Colonic mucosa (tissue), 4 donors: ENCODE results near the gene C3orf22. TPM values are rescaled to one million over a fixed set of nuclear protein-coding genes. Genes with fewer than 3 reads are reported as not detected.

Source experiments
- DNase-seq: peaks from one replicate; pipeline ENCODE4 v3.0.0-alpha.2; 2020
- H3K27ac ChIP-seq: fragments of 200-600 bp; one replicate; pipeline ENCODE4 v1.8.0; 2021
- H3K27me3 ChIP-seq: fragments of 200-600 bp; one replicate; pipeline ENCODE4 v1.8.0; 2021
- H3K36me3 ChIP-seq: fragments of 200-600 bp; one replicate; pipeline ENCODE4 v1.8.0; 2021
- H3K4me1 ChIP-seq: fragments of 200-600 bp; one replicate; pipeline ENCODE4 v1.8.0; 2021; ENCODE audit warnings: mild to moderate bottlenecking
- H3K4me3 ChIP-seq: fragments of 200-600 bp; one replicate; pipeline ENCODE4 v1.8.0; 2021
- H3K9ac ChIP-seq, 2 donors: one replicate each; pipeline ENCODE4 v1.7.0; 2013; ENCODE audit warnings: control low read depth in 2 of 2, low read depth in 2 of 2, low read length in 2 of 2
- H3K9me3 ChIP-seq: fragments of 200-600 bp; one replicate; pipeline ENCODE4 v1.8.0; 2021
- intact Hi-C: fragments of 100-400 bp; cut with DNase I; formaldehyde crosslinking; loops from one replicate; pipeline ENCODE4 v1.14.1; 2022
- total RNA-seq, 2 donors: library from RNA; stranded (reverse); fragmentation: NEBNext Ultra II Directional in 1 of 2; extraction: Animal tissue kit (Norgen Biotek cat#: 25700) in 1 of 2; gene quantifications; one replicate each; pipeline ENCODE4 v1.2.1, GENCODE V29; 2021
- TF ChIP-seq, protein P1 (sequence below): fragments of 200-600 bp; IDR thresholded peaks from one replicate; pipeline ENCODE4 v1.8.0; 2022; ENCODE audit warnings: antibody characterized with exemption, mild to moderate bottlenecking
- donor health status: healthy.
- donor health status: DM: no; HTN: no; CAD: no.
- donor health status: DM: no; HTN: no; CAD: no.

Gene C3orf22
- total RNA-seq, 2 donors from 2014 or later = not detected

DNA sequence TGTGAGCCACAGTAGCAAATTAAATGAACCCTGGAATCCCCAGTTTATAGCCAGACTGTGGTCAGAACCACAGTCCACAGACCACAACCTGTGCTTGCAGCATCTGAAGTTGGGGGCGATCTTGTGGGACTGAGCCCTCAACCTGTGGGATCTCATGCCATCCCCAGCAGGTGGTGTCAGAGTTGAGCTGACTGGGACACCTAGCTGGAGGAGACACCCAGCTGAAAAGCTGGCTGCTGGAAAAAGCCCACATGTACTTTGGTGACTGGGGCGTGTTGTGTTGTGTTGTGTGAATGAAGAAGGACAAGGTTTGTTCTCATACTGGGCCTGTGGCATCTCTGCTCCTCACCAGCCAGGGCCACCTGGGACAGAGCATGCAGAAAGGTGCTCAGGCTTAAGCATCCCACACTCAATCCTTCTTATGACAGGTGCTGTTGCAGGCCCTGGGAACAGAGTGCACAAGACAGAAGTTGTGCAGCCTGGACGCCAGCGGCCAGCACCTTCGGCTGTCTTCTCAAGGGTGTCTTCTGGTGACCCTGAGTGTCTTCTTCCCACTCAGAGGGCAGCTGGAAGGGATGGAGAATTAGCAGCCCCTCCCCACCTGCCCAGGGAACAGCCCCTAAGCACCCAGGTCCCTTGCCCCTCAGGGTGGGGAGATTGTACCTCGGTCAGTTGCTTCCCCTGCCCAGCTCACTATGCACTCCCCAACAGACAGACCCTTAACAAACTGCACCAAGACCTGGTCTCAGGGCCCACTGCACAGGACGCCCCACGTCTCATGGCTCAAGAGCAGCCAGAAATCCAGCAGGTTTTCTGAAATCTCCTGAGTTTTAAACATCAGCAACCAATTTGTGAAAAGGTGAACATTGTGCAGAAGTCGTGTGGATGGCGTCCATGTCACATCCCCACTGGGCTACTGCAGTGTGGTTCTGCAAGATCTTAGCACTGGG, 39.0 kb downstream of the C3orf22 start:
- no peaks in the 10 kb centered on the region for H3K36me3 ChIP-seq
- intact Hi-C loops = loop anchor here (10.0 kb wide), 2 partner anchors 135 to 1025 kb away; partner anchors contain the start of gene TXNRD3
- H3K27ac ChIP-seq = no peak overlapping the region
- H3K4me3 ChIP-seq = no peak overlapping the region
- no peaks in the 10 kb centered on the region for H3K9me3 ChIP-seq
- no peak for DNase-seq
- H3K27me3 ChIP-seq = no peaks in the 10 kb centered on the region
- no peaks in the 10 kb centered on the region for H3K4me1 ChIP-seq
- H3K9ac ChIP-seq = no peak overlapping the region
- TF ChIP-seq, protein P1, sequence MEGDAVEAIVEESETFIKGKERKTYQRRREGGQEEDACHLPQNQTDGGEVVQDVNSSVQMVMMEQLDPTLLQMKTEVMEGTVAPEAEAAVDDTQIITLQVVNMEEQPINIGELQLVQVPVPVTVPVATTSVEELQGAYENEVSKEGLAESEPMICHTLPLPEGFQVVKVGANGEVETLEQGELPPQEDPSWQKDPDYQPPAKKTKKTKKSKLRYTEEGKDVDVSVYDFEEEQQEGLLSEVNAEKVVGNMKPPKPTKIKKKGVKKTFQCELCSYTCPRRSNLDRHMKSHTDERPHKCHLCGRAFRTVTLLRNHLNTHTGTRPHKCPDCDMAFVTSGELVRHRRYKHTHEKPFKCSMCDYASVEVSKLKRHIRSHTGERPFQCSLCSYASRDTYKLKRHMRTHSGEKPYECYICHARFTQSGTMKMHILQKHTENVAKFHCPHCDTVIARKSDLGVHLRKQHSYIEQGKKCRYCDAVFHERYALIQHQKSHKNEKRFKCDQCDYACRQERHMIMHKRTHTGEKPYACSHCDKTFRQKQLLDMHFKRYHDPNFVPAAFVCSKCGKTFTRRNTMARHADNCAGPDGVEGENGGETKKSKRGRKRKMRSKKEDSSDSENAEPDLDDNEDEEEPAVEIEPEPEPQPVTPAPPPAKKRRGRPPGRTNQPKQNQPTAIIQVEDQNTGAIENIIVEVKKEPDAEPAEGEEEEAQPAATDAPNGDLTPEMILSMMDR = no peak

DNA sequence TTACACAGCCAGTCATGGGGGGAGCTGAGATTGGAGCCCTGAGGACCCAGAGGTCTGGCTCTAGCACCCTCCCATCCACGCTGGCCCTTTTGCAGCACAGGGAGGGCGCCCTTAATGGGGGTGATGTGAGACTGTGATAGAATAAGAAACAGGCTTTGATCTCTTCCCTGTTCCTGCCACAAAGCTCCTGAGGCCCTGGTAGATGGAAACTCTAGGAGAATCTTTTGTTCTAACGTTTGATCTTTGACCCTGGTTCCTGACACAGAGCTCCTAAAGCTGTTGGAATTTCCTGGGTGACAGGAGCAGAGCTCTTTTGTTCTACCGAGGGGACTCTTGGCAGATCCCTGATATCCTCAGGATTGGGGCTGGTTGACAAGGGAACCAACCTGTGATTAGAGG, 40.0 kb downstream of the C3orf22 start:
- Histone ChIP-seq H3K27ac (no peak overlapping the region), H3K4me3 (no peak overlapping the region), H3K9me3 (no peaks in the 10 kb centered on the region), H3K9ac (no peak overlapping the region), H3K36me3 (no peaks in the 10 kb centered on the region), H3K4me1 (no peaks in the 10 kb centered on the region), H3K27me3 (no peaks in the 10 kb centered on the region)
- intact Hi-C loops = no loop called here
- no peak for DNase-seq
- TF ChIP-seq, protein P1 = no peak

DNA sequence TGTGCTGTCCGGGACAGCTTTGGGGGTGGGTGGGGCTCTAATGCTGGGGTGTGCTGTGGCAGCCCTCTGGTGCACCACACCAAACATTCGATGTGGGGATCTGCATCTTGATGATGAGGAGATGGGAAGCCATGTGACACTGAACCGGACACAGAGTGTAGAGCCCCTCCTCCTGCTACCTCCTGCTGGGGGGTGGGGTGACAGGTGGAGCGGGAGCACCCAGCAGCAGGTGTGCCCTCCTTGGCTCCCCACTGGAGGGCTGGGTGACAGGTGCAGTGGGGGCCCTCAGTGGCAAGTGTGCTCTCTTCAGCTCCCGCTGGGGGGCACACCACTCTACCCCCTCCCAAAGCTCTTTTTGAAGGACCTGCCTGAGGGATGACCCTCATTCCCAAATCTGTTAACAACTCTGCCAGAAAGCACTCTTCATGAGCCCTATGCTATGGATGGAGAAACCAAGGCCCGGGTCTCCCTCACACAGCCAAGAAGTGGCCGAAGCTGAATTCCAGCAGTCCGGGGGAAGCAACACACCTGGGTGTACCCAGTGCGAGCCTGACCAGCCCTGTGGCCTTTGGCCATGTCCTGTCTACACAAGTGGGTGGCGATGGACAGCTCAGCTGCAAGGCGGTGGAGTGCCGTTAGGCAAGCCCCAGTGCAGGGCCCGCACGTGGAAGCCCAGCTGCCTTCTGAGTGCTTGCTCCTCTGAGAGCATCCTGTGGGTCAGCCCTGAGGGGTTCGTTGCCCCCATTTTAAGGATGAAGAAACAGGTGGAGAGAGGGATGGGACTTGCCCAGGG, 40.5 kb downstream of the C3orf22 start:
- Histone ChIP-seq H3K36me3 (no peaks in the 10 kb centered on the region), H3K27ac (no peak overlapping the region), H3K4me1 (no peaks in the 10 kb centered on the region), H3K9ac (no peak overlapping the region), H3K27me3 (no peaks in the 10 kb centered on the region), H3K4me3 (no peak overlapping the region), H3K9me3 (no peaks in the 10 kb centered on the region)
- TF ChIP-seq, protein P1 = no peak
- DNase-seq = no peak
- intact Hi-C loops = no loop called here

DNA sequence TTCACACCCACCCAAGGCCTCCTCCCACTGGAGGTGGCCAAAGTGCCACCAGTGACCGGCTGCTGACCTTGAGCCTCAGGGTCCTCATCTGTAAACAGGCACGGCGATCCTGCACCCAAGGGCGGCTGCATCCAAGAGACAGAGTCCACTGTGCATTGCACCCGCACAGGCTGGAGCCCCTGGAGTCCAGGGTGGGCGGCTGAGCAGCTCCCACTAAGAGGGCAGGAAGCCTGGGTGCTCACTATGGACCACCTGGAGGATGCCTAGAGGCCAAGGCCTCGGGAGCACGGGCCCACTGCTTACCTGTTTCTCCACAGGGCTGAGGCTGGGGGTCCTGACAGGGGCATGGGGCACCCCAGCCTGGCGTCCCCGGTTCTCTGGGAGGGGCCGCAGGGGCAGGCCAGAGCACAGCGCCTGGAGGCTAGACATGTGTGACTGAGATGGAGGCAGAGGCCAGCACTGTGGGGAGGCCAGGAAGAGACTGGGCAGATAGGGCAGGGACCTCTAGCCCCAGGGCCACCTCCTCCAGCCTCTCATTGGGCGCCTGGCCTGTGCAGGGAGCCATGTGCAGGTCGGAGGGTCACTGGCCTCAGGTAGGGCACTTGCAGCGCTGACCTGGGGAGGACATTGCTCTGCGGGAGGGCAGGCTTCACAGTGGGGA, 41.3 kb downstream of the C3orf22 start, which contains the start of gene UROC1:
UROC1 (minus strand) TSS at position 483 of the 661 bp plus-strand sequence; CDS start at position 429, 54 bp downstream.
- TF ChIP-seq, protein P1 = no peak
- Histone ChIP-seq H3K4me3 (no peak within 1 kb of the TSS), H3K4me1 (no peaks in the 10 kb centered on the region), H3K27ac (no peak within 1 kb of the TSS), H3K27me3 (no peaks in the 10 kb centered on the region), H3K9me3 (no peaks in the 10 kb centered on the region), H3K9ac (no peak within 1 kb of the TSS), H3K36me3 (no peaks in the 10 kb centered on the region)
- intact Hi-C loops = no loop called here
- no peak for DNase-seq

DNA sequence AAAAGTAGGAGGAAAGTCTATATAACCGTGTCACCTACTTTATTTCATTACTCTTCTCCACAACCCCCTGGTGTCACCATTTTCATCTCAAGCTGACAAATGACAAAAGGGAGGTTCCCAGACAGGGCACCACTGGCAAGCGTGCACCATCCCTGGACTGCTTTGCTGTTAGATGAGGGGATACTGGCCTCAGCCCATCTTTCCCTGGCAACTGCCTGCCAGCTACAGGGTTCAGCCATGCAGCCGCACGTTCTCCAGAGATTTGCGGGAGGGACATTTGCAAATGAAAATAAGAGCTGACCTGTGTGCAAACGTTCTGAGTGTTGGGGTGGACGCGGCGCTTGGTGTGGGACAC, 41.8 kb downstream of the C3orf22 start:
- H3K4me3 ChIP-seq = no peak overlapping the region
- no peaks in the 10 kb centered on the region for H3K36me3 ChIP-seq
- no peak for DNase-seq
- no peaks in the 10 kb centered on the region for H3K9me3 ChIP-seq
- H3K4me1 ChIP-seq = no peaks in the 10 kb centered on the region
- H3K9ac ChIP-seq = no peak overlapping the region
- H3K27me3 ChIP-seq = no peaks in the 10 kb centered on the region
- H3K27ac ChIP-seq = no peak overlapping the region
- TF ChIP-seq, protein P1 = no peak
- intact Hi-C loops = no loop called here
